ENCODE measurements around the gene VEGFA. TPM values are rescaled to one million over a fixed set of nuclear protein-coding genes. Genes with fewer than 3 reads are reported as not detected.

VEGFA gene
- total RNA-seq, 6 experiments from 2014 or later: 26.0 to 37.4 (median 28.3) TPM

DNA sequence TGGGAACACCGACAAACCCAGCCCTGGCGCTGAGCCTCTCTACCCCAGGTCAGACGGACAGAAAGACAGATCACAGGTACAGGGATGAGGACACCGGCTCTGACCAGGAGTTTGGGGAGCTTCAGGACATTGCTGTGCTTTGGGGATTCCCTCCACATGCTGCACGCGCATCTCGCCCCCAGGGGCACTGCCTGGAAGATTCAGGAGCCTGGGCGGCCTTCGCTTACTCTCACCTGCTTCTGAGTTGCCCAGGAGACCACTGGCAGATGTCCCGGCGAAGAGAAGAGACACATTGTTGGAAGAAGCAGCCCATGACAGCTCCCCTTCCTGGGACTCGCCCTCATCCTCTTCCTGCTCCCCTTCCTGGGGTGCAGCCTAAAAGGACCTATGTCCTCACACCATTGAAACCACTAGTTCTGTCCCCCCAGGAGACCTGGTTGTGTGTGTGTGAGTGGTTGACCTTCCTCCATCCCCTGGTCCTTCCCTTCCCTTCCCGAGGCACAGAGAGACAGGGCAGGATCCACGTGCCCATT, 15.3 kb downstream of the VEGFA start:
- no peak for DNase-seq
- Mint-ChIP-seq H3K27ac (peak overlapping the region; percentile 24; the same call in 1 of the 2 replicates), H3K9me3 (no peaks in the 10 kb centered on the region), H3K4me3 (no peak overlapping the region), H3K4me1 (ENCODE audit: low read depth) (no peaks in the 10 kb centered on the region), H3K27me3 (ENCODE audit: insufficient read depth) (no peaks in the 10 kb centered on the region; the same call in none of the 2 replicates), H3K36me3 (ENCODE audit: low read depth) (peaks cover 21% of the 10 kb centered on the region)
- TF ChIP-seq, protein P1, sequence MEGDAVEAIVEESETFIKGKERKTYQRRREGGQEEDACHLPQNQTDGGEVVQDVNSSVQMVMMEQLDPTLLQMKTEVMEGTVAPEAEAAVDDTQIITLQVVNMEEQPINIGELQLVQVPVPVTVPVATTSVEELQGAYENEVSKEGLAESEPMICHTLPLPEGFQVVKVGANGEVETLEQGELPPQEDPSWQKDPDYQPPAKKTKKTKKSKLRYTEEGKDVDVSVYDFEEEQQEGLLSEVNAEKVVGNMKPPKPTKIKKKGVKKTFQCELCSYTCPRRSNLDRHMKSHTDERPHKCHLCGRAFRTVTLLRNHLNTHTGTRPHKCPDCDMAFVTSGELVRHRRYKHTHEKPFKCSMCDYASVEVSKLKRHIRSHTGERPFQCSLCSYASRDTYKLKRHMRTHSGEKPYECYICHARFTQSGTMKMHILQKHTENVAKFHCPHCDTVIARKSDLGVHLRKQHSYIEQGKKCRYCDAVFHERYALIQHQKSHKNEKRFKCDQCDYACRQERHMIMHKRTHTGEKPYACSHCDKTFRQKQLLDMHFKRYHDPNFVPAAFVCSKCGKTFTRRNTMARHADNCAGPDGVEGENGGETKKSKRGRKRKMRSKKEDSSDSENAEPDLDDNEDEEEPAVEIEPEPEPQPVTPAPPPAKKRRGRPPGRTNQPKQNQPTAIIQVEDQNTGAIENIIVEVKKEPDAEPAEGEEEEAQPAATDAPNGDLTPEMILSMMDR (IDR thresholded peaks at IDR 0.05): no peak

DNA sequence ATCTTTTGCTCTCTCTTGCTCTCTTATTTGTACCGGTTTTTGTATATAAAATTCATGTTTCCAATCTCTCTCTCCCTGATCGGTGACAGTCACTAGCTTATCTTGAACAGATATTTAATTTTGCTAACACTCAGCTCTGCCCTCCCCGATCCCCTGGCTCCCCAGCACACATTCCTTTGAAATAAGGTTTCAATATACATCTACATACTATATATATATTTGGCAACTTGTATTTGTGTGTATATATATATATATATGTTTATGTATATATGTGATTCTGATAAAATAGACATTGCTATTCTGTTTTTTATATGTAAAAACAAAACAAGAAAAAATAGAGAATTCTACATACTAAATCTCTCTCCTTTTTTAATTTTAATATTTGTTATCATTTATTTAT, 15.9 kb downstream of the VEGFA start:
- TF ChIP-seq, protein P1 (IDR thresholded peaks at IDR 0.05): no peak
- DNase-seq: no peak
- H3K4me3 Mint-ChIP-seq: no peak overlapping the region
- no peaks in the 10 kb centered on the region for H3K4me1 Mint-ChIP-seq (ENCODE audit: low read depth)
- H3K27ac Mint-ChIP-seq: no peak overlapping the region
- H3K27me3 Mint-ChIP-seq (ENCODE audit: insufficient read depth): no peaks in the 10 kb centered on the region; the same call in none of the 2 replicates
- no peaks in the 10 kb centered on the region for H3K9me3 Mint-ChIP-seq
- H3K36me3 Mint-ChIP-seq (ENCODE audit: low read depth): peaks cover 21% of the 10 kb centered on the region

- peaks cover 20% of the 10 kb centered on the region for H3K36me3 Mint-ChIP-seq (ENCODE audit: low read depth)
- no peak overlapping the region for H3K27ac Mint-ChIP-seq
- TF ChIP-seq, protein P1 (IDR thresholded peaks at IDR 0.05): no peak
- peaks cover 2% of the 10 kb centered on the region for H3K27me3 Mint-ChIP-seq (ENCODE audit: insufficient read depth)
- no peaks in the 10 kb centered on the region for H3K9me3 Mint-ChIP-seq
- H3K4me1 Mint-ChIP-seq (ENCODE audit: low read depth): no peaks in the 10 kb centered on the region
- no peak for DNase-seq
- no peak overlapping the region for H3K4me3 Mint-ChIP-seq
These were observed 16.8 kb downstream of the VEGFA start for GRCh38 chr6:43786664-43787329.

GRCh38 chr6:43788301-43788700, 18.3 kb downstream of the VEGFA start:
- no peaks in the 10 kb centered on the region for H3K4me1 Mint-ChIP-seq (ENCODE audit: low read depth)
- no peak overlapping the region for H3K27ac Mint-ChIP-seq
- DNase-seq: no peak
- no peak overlapping the region for H3K4me3 Mint-ChIP-seq
- TF ChIP-seq, protein P1 (IDR thresholded peaks at IDR 0.05): no peak
- peaks cover 2% of the 10 kb centered on the region for H3K27me3 Mint-ChIP-seq (ENCODE audit: insufficient read depth)
- H3K36me3 Mint-ChIP-seq (ENCODE audit: low read depth): peaks cover 16% of the 10 kb centered on the region
- no peaks in the 10 kb centered on the region for H3K9me3 Mint-ChIP-seq

GRCh38 chr6:43789447-43789846, 19.4 kb downstream of the VEGFA start:
- peaks cover 10% of the 10 kb centered on the region for H3K36me3 Mint-ChIP-seq (ENCODE audit: low read depth)
- peaks cover 2% of the 10 kb centered on the region for H3K27me3 Mint-ChIP-seq (ENCODE audit: insufficient read depth)
- H3K4me1 Mint-ChIP-seq (ENCODE audit: low read depth): no peaks in the 10 kb centered on the region
- H3K9me3 Mint-ChIP-seq: no peaks in the 10 kb centered on the region
- TF ChIP-seq, protein P1 (IDR thresholded peaks at IDR 0.05): no peak
- DNase-seq: no peak
- H3K27ac Mint-ChIP-seq: no peak overlapping the region
- H3K4me3 Mint-ChIP-seq: no peak overlapping the region
